Activated CD4-positive, CD25-positive, alpha-beta regulatory T cell treated with anti-CD3 and anti-CD28 coated beads, Interleukin-2, amount 50 U/mL, for 16 hours (primary cell): ENCODE measurements around the gene SERPINB1.
"Not testable (repeated sequence)": the region's sequence is repeated elsewhere in the genome, so short reads cannot be mapped to it uniquely, and the experiment has no call there.

Experiments used
- DNase-seq: peaks from one replicate; pipeline ENCODE4 v3.0.0-alpha.2; 2020; ENCODE audit warnings: low read depth, low spot score

SERPINB1 gene

DNA sequence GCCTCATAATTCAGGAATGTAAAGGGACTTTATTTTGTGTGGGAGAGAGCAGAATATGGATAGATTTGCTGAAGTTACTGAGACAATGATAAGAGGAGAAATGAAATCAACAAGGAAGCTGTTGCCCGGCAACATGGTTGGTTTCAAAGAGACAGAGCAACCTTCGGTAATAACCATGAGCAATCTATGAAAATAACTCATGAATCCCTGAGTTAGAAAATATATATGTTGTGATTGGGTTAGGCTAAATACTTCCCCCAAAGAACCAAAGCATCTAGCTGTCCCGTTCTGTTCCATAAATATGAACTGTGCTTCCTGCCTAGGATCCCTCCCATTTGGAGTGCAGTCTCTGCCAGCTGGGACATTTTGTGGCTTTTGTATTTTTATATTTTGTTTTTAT, 23.1 kb downstream of the SERPINB1 start:
- DNase-seq, result no peak

DNA sequence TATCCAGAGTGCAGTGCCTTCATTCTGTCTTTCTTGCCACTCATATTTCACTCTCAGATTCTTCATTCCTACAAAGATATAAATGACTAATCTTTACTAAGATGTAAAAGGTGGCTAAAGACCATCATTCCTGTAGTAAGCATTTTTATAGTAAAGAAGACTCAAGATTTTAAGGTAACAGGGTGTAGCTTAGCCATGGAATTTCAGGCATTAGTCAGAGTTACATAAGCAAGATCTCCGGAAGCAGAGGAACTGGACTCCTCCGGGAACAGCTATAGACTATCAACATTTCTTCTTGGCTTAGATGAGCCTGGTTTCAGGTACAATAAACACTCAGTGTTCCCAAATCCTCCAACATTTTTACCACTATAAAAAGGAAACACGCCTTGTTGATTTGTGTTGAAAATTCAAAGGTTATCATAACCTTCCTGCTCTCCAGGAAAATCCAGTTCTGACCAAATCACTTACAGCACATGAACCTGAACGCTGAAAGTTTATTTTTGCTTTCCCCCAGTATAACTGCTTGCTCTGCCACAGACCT, 23.7 kb downstream of the SERPINB1 start:
- no peak for DNase-seq

DNA sequence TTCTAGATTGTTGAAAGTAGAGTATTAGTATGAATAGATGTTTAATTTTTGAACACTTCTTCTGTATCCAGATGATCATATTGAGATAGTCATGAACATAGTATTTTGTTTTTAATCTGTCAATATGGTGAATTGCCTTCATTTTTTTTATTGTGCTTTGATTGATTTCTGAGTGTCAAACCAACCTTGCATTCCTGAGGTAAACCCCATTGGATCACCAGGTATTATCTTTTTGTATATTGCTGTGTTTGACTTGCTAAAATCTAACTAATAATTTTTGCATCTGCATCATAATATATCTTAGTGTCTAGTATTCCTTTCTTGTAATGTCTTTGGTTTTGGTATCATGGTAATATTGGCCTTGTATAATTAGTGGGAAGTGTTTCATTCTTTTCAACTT, 25.5 kb downstream of the SERPINB1 start:
- no peak for DNase-seq

DNA sequence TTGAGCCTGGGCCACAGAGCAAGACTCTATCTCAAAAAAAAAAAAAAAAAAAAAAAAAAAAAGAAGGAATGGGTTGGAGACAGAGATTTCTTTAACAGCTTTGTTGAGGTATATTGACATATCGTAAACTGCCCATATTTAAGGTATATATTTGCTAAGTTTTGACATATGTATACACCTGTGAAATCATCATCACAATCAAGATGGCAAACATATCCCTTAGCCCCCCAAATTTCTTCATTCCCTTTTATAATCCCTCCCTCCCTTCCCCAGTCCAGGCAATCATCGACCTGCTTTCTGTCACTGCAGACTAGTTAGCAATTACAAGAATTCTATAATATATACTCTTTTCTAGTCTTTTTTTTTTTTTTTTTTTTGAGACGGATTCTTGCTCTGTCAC, 29.0 kb downstream of the SERPINB1 start:
- no peak for DNase-seq

DNA sequence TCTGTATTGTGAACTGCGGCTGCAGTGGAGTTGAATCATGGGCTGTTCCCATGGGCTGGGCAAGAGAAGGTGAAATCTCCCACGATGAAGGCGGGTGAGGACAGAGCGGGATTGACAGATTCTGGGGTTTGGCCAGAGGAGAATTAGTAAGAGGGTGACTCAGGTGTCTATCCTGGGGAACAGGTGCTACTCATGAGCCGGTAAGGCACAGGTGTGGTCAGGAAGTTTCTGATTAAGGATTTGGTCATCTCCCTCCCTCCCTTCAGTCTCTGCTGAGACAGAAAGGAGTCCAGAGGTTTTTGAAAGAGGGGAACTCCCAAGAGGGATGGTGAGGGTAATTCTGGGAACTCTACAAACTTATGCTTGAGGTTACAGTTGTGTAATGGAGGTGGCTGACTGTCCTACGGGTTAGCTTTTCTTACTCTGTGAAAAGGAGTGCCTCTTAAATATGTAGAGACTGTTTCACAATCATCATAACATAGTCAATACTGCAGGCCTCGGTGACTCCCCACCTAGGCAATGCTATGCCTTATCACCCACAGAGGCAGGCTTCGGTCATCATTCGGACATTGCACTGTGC, 31.5 kb downstream of the SERPINB1 start:
- no peak for DNase-seq

DNA sequence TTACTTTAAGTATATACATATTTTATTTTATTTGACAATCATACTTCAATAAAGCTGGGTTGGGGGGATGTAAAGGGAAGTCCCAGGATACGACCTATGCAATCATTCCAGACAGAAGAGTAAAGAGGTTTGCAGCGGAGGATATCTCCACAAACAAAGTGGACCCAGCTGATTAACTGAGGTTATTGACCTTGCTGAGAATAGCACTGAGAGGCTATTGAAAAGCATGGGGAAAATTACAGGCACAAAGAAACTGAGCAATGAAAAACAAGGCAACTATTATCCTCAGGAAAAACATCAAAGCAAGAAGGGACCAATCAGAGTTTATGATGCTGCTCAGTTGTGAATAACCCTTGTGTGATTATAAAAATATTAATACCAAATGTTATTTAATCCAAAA, 32.6 kb downstream of the SERPINB1 start:
- no peak for DNase-seq

DNA sequence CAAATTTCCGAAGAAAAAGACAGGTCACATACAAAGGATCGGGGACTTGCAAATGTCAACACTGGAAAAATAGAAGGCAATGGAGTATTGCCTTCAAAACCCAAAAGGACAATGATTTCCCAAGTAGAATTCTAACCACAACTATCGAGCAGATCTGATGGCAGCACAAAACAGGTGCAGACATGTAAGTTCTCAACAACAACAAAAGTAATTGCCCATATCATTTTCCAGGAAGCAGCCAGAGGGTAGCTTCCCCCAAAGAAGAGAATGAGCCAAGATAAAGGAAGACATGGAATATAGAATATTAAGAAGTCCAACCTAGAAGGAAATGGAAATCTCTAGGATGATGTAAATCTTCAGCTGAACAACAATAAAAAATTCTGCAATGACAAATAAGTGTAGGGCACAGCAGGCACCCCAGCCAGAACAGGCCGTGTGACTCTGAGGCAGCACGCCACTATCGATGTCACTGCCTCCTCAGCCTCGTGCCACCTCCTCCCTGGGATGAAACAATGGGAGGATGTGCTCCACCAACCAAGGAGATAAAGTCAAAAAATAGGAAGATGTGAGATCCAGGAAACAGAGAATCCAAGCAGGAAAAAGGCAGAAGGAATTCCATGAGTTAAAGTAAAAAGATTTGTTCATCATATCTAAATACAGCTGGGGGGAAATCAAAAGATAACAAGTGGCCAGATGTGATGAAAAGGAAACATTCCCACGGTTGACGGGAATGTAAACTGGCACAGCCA, 34.1 kb downstream of the SERPINB1 start:
- DNase-seq, result no peak

DNA sequence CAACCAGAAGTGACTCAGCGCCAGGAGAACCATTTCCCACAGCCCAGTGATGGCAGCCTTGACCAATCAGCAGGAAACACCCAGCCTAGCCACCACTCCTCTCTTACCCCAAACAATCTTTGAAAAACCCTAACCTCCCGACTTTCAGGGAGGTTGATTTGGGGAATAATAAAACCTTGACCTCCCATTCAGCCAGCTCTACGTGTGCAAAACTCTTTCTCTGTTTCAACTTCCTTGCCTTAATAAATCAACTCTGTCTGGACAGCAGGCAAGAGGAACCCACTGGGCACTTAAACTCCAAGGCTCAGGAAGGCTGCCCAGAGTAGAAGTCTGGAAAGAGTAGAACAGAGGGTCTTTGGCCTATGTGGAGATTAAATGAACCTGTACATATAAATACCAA, 35.0 kb downstream of the SERPINB1 start:
- DNase-seq, result no peak

DNA sequence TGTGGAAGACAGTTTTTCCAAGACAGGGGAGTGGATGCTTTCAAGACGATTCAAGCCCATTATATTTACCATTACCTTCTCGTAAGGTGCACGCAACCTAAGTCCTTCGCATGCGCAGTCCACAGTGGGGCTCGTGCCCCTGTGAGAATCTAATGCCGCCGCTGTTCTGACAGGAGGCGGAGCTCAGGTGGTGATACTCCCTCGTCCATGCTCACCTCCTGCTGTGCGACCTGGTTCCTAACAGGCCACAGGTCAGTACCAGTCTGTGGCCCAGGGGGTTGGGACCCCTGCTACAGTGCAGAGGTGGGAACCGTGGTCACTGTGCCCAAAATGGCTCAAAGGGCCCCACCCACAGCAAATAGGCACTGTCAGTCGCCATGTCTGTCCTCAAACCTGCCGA, 36.6 kb downstream of the SERPINB1 start:
- DNase-seq, result no peak

DNA sequence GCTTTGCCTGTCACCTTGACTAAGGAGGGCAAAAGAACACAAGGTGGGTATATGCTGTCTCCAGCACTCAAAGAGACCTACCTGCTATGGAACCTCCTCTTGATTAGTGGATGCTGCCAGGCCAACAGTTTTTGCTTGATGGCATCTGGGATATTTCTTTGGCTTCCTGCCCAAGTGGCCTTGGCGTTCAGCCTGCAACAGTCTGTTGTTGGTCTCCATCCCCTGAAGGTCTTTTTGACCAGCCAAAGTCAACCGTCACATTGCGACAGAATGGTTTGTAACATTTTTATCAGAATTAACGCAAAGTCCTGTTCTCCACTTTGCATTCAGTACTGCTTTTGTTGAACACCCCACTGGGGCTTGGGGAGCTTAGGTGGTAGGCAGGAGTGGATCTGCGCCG, 37.1 kb downstream of the SERPINB1 start:
- no peak for DNase-seq

DNA sequence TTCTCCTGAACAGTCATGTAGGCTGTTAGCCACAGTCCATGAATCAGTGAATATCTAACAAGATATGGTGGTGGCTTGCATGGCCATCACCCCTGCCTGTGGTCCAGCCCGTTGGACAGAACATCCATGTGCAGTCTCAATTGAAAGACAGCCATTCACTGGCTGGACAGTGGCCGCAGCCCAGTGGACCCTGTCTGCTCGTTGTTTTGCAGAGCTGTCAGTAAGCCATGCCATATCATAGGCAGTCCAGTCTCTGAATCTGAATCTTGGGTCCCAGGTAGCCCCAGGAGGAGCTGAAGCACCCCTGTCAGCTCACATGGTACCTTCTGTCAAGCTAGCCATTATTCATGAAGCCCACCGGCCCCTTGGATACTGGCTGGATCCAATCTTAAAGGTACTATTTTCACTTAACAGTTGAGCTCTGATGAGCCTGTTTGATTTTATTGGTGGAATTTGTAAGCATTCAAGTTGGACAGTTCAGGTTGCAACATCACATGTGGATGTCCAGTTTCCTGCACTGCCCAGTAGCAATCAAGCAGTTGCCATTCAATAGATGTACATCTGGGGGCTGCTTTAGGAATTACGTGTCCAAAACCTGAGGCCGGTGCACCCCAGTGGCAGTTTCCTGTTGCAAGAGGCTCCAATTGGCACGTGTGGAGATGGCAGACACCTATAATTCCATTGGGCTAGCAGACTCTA, 37.8 kb downstream of the SERPINB1 start:
- DNase-seq, result no peak

DNA sequence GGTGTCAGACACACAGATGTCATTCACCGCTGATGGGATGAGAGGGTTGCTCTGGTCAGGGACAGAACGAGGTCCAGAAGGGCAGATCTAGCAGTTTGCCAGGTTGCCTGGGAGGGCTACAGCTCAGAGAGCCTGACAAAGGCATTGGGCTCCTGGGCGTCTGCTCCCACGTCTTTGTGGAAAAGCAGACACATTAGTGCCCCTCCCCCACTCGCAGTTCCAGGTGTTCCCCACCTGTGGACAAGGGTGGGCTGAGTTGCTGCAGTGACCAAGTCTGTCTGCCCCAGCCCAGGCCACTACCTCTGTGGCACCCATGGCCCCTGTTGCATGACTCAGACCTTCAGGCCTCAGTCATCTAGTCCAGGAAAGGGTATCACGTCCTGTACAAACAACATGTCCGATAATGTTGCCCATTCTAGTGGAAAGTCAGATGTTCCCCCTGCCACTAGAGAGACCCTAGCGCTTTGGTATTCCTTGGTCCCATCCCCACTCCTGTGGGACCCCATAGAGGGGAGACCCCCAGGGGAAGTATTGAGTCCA, 39.1 kb downstream of the SERPINB1 start:
- no peak for DNase-seq

DNA sequence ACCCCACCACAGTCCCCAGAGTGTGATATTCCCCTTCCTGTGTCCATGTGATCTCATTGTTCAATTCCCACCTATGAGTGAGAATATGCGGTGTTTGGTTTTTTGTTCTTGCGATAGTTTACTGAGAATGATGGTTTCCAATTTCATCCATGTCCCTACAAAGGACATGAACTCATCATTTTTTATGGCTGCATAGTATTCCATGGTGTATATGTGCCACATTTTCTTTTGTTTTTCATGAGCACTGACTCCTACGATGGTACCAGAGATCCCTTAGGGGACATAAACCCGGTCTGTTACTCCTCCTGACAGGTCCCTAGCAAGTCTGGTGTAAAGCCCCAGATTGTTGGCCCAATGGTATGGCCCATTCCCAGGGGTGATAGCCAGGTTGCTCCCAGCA, 40.0 kb downstream of the SERPINB1 start:
- DNase-seq, result not testable (repeated sequence)

DNA sequence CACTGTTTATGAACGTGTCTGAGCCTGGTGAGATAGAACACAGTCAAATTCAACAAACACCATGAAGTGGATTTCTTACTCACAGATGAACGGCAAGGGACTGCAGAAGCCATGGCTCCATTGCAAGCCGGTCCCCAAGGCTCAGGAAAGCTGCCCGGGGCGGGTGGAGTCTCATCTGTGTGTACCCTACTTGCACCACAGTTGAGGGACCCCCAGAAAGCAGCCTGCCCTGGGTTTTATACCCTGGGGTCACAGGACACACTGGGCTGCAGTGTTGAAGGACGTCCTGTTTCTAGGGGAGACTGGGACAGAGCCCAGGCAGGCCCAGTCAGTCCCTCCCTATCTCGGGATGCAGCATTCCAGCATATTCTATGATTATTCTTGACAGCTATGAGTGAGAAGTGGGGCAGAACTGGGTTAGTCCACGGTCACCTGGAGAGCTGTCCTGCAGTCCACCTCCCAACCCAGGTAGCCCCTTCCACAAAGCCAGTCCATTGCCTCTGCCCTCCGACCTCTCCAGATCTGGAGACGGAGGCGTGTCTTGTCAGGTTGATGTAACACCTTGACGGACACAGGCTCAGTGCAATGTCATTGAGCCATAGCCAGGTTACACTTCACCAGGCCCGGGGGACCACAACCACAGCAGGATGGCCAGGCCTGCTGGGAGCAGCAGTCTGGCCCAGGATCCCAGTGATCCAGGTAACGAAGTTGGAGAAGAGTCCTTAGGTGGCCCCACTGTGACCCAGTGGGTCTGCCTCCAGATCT, 40.9 kb downstream of the SERPINB1 start:
- DNase-seq, result no peak

DNA sequence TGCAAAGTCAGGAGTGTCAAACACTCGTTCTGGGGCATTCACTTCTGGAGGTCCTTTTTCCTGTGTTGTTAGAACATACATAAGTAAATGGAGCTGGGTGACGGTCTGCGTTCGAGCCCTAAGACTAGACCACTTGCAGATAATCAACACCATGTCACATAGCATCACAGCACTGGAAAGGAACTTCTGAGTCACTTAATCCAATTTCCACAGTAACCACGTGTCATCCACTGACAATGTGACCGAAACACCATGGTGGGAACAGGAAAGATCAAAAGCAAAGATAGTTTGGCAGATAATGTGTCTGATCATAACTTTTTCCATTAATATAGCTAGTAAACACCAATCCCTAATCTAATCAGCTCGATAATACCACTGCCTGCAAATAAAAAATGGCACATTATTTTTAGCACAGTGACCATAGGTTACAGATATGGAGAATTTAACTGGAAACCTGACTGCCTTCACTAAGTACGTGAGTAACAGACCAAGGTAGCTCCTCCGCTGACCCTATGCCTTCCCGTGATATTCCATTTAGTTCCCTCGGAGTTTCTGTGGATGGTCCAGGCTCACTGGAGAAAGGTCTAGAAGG, 41.6 kb downstream of the SERPINB1 start:
- no peak for DNase-seq

DNA sequence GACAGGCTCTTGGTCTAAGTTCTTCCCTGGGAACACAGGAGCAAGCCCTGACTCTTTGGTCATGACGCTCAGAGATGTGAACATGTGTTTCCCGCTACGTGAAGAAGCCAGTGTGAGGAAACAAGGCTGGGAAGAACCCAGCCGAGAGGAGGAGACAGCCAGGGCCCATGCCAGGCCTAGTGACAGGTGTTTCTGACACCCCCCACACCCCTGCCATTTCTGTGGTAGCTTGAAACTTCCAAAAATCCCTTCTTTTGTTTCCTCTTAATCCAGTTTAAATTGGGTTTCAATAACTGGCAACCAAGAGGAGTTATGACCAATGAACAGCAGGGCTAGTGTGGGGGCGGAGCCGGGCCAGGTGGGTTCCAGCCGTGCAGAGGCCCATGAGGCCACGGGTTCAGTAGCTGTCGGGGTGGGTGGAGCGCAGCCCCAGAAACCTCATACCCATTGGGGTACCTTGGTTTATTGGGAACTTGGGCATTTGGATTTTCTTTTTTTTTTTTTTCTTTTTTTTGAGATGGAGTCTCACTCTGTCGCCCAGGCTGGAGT, 43.0 kb downstream of the SERPINB1 start:
- no peak for DNase-seq

DNA sequence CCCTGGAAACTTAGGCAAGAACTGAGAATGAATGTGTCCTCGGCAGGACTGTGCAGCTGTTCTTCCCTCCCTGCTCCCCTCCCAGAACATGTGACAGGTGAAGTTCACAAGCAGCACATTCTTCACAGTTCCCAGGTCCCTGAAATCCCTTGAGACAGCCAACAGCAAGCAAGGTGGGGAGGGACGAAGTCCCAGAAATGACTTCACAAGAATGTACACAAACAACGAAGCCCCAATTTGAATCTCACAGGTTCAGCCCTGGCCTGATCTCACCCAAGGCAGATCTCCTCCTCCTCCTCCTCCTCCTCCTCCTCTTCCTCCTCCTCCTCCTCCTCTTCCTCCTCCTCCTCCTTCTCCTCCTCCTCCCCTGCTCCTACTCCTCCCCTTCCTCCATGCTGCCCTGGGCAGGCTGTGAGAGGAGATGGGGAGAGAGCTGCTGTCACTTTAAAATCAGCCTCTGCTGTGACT, 44.1 kb downstream of the SERPINB1 start:
- no peak for DNase-seq

DNA sequence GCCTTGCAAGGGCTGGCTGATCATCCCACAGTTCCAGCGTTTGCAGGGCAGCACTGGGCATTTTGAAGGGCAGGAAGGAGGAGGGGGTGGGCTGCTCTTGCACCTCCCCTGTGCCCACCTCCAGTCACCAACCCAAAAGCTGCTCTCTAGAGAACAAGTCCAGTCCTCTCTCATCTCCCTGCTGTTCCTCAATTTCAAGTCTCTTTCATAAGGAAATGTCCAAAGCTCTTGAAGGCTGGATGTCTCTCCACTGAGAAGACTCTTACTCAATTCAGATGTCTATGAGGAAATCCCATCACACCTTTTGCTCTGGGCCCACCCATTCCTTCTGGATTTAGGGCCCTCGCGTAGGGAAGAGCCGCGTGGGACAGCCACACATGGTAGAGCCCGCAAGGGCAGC, 44.8 kb downstream of the SERPINB1 start:
- DNase-seq, result no peak

DNA sequence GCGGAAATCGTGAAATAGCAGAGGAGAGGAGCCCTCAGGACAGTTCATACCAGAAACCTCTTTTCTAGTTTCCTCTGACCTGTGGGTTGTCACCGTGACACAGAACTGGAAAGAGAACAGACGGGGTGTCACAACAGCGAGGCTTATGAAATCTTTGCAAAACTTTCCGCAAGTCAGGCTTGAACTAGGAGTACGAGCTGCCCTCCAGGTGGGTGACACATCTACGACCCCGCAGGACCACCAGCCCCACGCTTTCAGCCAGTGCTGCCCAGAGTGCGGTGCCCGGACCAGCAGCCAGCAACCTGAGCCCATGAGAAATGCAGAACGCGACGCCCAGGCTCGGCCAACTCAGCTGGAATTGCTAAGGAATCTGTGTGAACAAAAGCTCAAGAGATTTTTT, 45.7 kb downstream of the SERPINB1 start:
- no peak for DNase-seq

DNA sequence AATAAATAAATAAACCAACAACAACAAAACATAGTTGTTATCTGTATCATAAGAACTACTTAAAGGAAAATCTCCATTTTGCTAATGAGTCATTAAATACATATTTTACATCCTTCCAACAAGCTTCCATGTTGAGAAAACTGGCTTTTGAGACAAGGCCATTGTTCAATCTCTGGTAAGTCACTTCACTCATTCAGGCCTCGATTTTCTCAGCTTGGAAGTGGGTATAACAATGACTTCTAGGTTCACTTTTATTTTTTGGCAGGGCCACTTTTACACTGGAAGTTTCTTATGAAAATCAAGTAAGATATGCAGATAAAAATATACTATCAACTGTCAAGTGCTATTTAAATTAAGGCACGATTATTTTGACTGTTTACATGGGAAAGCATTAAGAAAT, 46.5 kb downstream of the SERPINB1 start:
- DNase-seq, result no peak

DNA sequence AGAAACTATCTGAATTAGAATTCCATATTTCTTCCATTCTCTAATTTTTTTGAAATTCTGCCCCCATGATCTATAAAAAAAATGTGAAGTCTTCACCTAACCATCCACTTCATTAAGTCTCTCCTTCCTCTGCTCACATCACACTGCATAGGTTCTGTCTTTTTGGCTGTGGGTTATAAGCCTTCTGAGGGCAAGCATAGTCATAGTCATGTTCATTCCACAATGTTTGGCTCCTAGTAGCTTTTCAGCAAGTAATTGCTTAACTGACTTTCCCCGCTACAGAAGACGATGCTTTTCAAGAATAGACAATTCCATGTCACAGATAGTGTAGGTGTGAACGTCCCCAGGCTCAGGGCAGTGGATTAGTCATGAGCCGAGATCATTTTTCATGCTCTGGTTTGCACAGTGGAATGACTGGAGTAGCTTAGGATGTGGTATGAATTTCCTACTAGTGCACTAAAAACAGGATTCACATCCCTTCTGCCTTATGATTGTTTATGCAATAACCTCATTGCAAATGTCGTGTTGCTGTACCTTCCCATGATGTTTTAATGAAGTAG, 47.4 kb downstream of the SERPINB1 start:
- DNase-seq, result no peak
